NCI-H510A treated with DMSO at 0.1 percent for 48 hours (cell line): ENCODE measurements around the gene CCL24.
"Not testable (repeated sequence)": the region's sequence is repeated elsewhere in the genome, so short reads cannot be mapped to it uniquely, and the experiment has no call there.

ENCODE experiments used
- DNase-seq: peaks from one replicate; lab custom pipeline; 2025; lab: John Stamatoyannopoulos, UW

Gene CCL24, protein sequence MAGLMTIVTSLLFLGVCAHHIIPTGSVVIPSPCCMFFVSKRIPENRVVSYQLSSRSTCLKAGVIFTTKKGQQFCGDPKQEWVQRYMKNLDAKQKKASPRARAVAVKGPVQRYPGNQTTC

DNA sequence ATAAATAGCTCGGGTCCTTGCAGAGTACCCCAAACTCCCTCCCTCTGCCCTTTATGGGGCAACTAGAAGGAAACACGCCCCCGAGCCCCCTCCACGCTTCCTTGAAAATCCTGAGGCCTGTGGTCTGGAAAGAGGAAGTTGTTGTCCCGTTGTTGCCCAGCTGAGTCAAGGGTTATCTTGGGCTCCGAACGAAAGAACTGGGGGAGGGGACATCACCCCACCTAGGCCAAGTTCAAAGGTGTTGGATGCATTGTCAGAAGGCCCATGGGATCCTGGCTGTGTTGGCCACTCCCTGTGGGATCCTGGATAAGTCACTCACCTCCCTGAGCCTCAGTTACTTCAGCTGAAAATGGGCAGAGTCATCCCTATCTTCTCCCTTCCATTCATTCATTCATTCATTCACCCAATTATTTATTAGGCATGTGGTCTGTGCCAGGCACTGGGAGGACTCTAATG, at the start of gene CCL24:
TSS of gene CCL24 (minus strand) at position 26 of the 456 bp plus-strand sequence. CDS start 91 bp downstream, outside the sequence.
- no peak for DNase-seq

DNA sequence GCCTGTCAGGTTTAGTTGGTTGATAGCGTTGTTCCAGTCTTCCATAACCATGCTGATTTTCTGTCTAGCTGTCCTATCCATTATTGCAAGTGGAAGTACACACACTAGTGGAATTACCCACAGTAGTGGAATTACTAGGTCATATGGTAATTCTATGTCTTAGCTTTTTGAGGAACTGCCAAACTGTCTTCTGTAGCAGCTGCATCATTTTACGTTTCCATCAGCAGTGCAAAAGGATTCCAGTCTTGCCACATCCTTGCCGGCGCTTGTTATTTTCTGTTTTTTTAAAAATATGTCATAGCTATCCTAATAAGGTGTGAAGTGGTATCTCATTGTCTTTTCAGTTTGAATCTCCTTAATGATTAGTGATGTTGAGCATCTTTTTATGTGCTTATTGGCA, 48.0 kb upstream of the CCL24 start:
- no peak for DNase-seq

DNA sequence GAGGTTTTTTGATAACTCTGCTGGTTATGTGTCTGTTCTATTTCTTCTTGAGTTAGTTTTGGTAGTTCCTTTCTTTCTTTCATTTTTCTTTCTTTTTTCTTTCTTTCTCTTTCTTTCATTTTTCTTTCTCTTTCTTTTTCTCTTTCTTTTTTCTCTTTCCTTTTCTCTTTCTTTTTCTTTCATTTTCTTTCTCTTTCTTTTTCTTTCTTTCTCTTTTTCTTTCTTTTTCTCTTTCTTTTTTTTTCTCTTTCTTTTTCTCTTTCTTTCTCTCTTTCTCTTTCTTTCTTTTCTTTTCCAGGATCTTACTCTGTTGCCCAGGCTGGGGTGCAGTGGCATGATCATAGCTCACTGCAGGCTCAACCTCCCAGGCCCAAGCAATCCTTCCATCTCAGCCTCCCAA, 44.8 kb upstream of the CCL24 start:
- DNase-seq, result no peak

DNA sequence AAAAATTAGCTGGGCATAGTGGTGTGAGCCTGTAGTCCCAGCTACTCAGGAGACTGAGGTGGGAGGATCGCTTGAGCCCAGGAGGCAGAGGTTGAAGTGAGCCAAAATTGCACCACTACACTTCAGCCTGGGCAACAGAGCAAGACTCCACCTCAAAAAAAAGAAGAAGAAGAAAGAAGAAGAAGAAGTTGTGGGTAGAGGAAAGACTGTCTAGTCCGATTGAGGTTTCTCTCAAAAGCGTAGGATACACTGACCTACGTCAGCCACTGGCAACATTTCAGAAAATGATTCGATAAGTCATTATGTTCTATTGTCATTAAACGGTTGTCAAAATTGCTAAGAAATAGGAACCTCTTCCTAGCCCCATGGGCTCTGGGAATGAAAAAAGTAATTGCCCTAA, 42.9 kb upstream of the CCL24 start:
- no peak for DNase-seq

DNA sequence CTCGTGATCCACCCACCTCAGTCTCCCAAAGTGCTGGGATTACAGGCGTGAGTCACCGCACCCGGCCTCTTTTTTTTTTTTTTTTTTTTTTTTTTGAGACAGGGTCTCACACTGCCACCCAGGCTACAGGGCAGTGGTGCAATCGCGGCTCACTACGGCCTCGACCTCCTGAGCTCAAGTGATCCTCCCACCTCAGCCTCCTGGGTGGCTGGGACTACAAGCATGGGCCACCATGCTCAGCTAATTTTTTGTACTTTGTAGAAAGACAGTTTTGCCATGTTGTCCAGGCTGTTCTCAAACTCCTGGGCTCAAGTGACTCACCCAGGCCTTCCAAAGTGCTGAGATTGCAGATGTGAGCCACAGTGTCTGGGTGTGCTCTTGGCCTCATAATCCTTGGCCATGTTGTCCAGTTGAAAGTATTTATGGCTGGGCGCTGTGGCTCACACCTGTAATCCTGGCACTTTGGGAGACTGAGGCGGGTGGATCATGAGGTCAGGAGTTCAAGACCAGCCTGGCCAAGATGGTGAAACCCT, 41.3 kb upstream of the CCL24 start:
- not testable (repeated sequence) for DNase-seq

DNA sequence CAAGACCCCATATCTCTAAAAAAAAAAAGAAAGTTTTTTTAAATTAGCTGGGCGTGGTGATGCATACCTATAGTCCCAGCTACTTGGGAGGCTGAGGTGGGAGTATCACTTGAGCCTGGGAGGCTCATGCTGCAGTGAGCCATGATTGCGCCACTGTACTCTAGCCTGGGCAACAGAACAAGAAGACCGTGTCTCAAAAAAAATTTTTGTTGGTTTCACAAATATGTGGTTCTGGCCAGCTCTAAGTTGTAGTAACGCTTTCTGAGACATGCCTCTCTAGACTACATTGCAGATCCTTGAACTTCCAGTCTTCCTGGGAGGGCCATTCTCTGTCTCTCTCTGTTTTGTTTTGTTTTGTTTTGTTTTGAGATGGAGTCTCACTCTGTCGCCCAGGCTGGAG, 40.6 kb upstream of the CCL24 start:
- no peak for DNase-seq

DNA sequence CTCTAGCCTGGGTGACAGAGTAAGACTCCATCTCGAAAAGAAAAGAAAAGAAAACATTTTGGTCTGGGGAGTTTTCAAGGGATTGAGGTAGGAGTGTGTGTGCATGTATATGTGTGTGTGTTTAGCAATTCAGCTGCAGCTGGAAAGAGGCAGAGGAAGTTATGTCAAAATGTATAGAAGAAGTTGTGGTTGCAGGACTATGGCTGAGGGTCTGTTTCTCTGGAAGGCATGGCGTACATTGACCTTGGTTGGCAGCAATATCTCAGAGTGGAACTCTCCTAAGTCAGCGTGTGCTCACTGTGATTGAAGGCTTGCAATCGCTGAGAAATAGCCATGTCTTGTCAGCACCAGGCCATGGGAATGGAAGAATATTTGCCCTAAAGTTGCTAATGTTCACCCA, 36.6 kb upstream of the CCL24 start:
- no peak for DNase-seq

GRCh38 chr7:75849573-75849972, 36.0 kb upstream of the CCL24 start:
- no peak for DNase-seq

- no peak for DNase-seq
Measured at GRCh38 chr7:75847707-75848106, 34.1 kb upstream of the CCL24 start.

- DNase-seq, result not testable (repeated sequence)
Measured at GRCh38 chr7:75845132-75845531, 31.5 kb upstream of the CCL24 start.

DNA sequence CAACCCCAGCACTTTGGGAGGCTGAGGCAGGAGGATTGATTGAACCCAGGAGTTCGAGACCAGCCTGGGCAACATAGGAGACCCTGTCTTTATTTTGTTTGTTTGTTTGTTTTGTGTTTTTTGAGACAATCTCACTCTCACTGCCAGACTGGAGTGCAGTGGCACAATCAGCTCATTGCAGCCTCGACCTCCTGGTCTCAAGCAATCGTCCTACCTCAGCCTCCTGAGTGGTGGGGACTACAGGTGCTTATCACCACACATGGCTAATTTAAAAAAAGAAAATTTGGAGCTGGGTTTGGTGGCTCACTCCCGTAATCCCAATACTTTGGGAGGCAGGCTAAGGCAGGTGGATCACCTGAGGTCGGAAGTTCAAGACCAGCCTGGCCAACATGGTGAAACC, 30.6 kb upstream of the CCL24 start:
- no peak for DNase-seq

GRCh38 chr7:75843613-75844116, 30.1 kb upstream of the CCL24 start:
- DNase-seq, result no peak

GRCh38 chr7:75842836-75843446, 29.3 kb upstream of the CCL24 start:
- DNase-seq, result no peak

DNA sequence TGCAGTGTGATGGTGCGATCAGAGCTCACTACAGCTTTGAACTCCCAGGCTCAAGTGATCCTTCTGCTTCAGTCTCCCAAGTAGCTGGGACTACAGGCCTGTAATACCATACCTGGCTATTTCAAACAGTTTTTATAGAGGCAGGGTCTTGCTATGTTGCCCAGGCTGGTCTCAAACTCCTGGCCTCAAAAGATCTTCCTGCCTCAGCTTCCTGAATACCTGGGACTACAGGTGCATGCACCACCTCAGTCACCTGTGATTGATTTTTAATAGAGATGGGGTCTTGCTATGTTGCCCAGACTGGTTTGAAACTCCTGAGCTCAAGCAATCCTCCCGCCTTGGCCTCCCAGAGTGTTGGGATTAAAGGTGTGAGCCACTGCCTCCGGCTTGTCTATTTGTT, 26.4 kb upstream of the CCL24 start:
- DNase-seq, result no peak

GRCh38 chr7:75838281-75838930, 24.8 kb upstream of the CCL24 start:
- not testable (repeated sequence) for DNase-seq

GRCh38 chr7:75836798-75837197, 23.2 kb upstream of the CCL24 start:
- DNase-seq, result no peak

GRCh38 chr7:75835688-75836285, 22.2 kb upstream of the CCL24 start:
- DNase-seq, result no peak

DNA sequence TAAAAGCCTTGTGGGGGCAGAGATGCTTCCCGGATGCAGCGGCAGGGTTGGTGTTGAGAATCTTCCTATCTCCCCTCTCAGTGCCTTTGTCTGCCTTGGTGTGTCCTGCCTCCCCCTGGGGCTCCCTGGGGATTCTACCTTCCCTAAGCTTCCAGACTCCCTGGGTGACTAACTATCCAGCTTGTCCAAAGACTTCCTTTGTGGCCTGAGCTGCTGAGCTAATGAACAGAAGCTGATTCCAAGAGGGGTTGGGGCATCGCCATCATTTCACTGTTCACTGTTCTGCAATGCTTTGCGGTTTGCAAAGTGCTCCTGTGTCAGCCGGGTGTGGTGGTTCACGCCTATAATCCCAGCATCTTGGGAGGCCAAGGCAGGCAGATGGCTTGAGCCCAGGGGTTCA, 20.1 kb upstream of the CCL24 start:
- not testable (repeated sequence) for DNase-seq

DNA sequence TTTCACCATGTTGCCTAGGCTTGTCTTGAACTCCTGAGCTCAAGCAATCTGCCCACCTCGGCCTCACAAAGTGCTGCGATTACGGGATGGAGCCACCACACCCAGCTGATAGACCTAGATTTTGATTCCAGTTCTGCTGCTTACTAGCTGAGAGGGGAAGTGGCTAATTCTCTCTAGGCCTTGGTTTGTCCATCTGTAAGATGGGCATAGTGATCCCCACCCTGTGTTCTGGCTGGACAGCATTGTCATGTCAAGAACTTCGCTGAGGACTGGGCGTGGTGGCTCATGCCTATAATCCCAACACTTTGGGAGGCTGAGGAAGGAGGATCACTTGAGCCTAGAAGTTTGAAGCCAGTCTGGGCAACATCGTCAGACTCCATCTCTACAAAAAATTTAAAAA, 17.4 kb upstream of the CCL24 start:
- DNase-seq, result no peak

- not testable (repeated sequence) for DNase-seq
Measured at GRCh38 chr7:75829656-75830055, 16.1 kb upstream of the CCL24 start.

DNA sequence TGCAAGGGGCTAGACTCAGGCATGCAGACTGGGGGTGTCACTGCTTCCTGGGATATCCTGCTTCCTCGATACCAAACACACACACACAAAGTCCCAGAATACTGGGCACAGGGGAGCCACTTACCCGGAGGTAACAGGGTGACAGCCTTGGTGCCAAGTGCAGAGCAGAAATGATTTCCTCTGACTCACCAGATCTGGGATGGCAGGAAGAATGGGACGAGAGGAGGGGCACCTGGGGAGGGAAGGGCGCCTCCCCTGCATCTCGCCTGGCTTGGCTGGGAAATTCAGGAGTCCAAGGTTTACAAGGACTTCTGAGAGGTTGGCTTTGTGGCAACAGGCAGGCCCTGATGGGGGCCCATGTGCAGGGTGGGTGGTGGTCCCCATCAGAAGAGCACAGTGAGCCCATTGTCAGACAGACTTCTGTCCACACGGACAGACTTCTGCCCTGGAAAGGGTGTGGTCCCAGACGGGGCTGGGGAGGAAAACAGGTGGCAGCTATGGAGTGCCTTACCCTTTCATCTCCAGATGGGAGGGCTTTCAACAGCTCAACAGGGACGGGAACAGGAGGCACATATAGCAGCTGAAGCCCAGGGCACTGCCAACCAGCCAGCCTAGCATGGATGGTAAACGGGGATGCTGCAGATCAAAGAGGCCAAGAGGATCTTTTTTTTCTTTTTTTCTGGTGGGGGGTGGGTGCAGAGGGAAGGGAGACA, 9.7 kb upstream of the CCL24 start:
- DNase-seq, result no peak

GRCh38 chr7:75820688-75821087, 7.1 kb upstream of the CCL24 start:
- DNase-seq, result no peak
